HG03439 (cell line): Measurements from ENCODE around the gene CCT7.
"Not testable (repeated sequence)": the region's sequence is repeated elsewhere in the genome, so short reads cannot be mapped to it uniquely, and the experiment has no call there.

Experiments
- ATAC-seq: cut with Tn5 transposase; IDR thresholded peaks from one replicate; pipeline ENCODE4 v1.9.1; 2021; ENCODE audit warnings: mild to moderate bottlenecking, moderate library complexity; ENCODE audit not compliant: unreplicated experiment

The CCT7 gene

GRCh38 chr2:73233932-73234832, at the start of gene CCT7:
TSS of gene CCT7 (plus strand) at chr2:73234308. CDS start at chr2:73234379, 71 bp downstream.
- ATAC-seq, result peak; percentile 75

GRCh38 chr2:73185965-73186364, 48.1 kb upstream of the CCT7 start:
- ATAC-seq, result no peak

- ATAC-seq, result no peak
These were observed 46.6 kb upstream of the CCT7 start for GRCh38 chr2:73187549-73187948.

GRCh38 chr2:73197579-73197978, 36.5 kb upstream of the CCT7 start:
- ATAC-seq, result no peak

- not testable (repeated sequence) for ATAC-seq
These were observed 33.8 kb upstream of the CCT7 start for GRCh38 chr2:73200281-73200680.

GRCh38 chr2:73202156-73203054, 31.7 kb upstream of the CCT7 start, which contains the start of gene NOTO:
TSS of gene NOTO (plus strand) at chr2:73202574. CDS start at chr2:73202667, 93 bp downstream.
- no peak for ATAC-seq

GRCh38 chr2:73203055-73203681, 30.9 kb upstream of the CCT7 start:
- ATAC-seq, result no peak

GRCh38 chr2:73205611-73206010, 28.5 kb upstream of the CCT7 start:
- ATAC-seq, result no peak

GRCh38 chr2:73208258-73208657, 25.9 kb upstream of the CCT7 start:
- ATAC-seq, result no peak

GRCh38 chr2:73210019-73210418, 24.1 kb upstream of the CCT7 start:
- ATAC-seq, result no peak

GRCh38 chr2:73210696-73211095, 23.4 kb upstream of the CCT7 start:
- ATAC-seq, result no peak

GRCh38 chr2:73212098-73212447, 22.0 kb upstream of the CCT7 start:
- no peak for ATAC-seq

GRCh38 chr2:73212448-73213176, 21.5 kb upstream of the CCT7 start:
- ATAC-seq, result peak; percentile 60

- peak; percentile 96 for ATAC-seq
These were observed 19.7 kb upstream of the CCT7 start, which contains the start of gene SMYD5 for GRCh38 chr2:73214120-73215035. TSS of gene SMYD5 (plus strand) at chr2:73214245. CDS start at chr2:73214267, 22 bp downstream.

GRCh38 chr2:73215254-73215653, 18.9 kb upstream of the CCT7 start:
- ATAC-seq, result no peak

- no peak for ATAC-seq
These were observed 16.9 kb upstream of the CCT7 start for GRCh38 chr2:73217160-73217559.

GRCh38 chr2:73217826-73218225, 16.3 kb upstream of the CCT7 start:
- ATAC-seq, result no peak

- ATAC-seq, result no peak
These were observed 15.8 kb upstream of the CCT7 start for GRCh38 chr2:73218298-73218697.

GRCh38 chr2:73223821-73224220, 10.3 kb upstream of the CCT7 start:
- no peak for ATAC-seq
